Bone marrow (tissue), 2 donors: ENCODE data around the gene UTP3.
"Not testable (repeated sequence)": the region's sequence is repeated elsewhere in the genome, so short reads cannot be mapped to it uniquely, and the experiment has no call there.

Experiments used
- DNase-seq, 2 donors: peaks; one replicate each; lab custom pipeline; 2025; lab: John Stamatoyannopoulos, UW

Gene UTP3

DNA sequence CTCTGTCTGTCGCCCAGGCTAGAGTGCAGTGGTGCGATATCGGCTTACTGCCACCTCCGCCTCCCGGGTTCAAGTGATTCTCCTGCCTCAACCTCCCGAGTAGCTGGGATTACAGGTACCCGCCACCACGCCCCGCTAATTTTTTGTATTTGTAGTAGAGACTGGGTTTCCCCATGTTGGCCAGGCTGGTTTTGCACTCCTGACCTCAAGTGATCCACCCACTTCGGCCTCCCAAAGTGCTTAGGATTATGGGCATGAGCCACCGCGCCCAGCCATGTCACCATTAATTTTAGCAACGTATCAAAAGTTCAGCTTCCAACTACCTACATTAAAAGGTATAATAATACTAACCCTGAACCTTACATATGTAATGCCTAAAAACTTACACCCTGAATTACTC is 940 bp upstream of the UTP3 start:
- no peak for DNase-seq

GRCh38 chr4:70688795-70689231 is 481 bp downstream of the UTP3 start:
- no peak for DNase-seq

DNA sequence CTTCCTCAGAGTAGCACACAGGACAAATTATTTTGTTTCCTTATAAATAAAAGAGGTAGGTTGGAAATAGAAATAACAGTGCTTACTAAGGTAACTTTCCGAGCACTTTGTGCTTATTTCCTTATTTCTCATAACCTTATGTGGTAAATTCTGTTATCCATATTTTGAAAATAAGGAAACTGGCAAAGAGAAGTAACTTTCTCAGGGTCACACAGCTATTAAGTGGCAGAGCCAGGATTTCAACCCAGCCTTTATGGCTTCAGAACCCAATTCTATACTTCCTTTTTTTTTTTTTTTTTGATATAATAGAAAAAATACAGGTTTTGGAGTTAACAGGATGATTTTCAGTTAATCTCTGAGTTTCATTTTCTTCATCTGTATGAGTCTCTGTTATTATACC is 3.3 kb downstream of the UTP3 start:
- no peak for DNase-seq

- not testable (repeated sequence) for DNase-seq
Observed at GRCh38 chr4:70694633-70695032, 6.3 kb downstream of the UTP3 start.

- not testable (repeated sequence) for DNase-seq
Observed at GRCh38 chr4:70698435-70698834, 10.1 kb downstream of the UTP3 start.

DNA sequence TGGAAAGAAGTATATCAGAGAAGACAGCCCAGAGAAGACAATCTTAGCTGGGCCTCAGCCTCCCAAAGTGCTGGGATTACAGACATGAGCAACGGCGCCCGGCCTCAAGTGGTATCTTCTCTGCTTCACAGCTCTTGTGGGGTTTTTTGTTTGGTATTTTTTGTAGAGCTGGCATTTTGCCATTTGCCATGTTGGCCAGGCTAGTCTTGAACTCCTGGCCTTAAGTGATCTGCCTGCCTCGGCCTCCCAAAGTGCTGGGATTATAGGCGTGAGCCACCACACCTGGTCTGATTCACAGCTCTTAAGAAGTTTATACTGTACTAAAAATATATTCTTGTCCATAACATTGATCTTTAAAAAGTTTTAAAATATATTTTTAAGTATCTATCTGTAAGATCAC is 12.4 kb downstream of the UTP3 start:
- no peak for DNase-seq

GRCh38 chr4:70701271-70701670 is 12.9 kb downstream of the UTP3 start:
- no peak for DNase-seq

DNA sequence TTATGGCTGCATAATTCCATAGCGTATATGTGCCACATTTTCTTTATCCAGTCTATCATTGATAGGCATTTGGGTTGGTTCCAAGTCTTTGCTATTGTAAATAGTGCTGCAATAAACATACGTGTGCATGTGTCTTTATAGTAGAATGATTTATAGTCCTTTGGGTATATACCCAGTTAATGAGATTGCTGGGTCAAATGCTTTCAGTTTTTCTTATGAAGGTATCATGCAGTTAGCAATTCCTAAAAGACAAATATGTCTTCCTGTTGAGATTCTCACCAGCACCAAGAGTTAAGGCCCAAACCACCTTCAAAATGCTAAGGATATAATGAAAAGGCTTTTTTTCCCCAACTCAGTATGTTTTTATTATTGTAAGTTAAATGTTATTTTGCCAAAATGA is 14.3 kb downstream of the UTP3 start:
- not testable (repeated sequence) for DNase-seq

DNA sequence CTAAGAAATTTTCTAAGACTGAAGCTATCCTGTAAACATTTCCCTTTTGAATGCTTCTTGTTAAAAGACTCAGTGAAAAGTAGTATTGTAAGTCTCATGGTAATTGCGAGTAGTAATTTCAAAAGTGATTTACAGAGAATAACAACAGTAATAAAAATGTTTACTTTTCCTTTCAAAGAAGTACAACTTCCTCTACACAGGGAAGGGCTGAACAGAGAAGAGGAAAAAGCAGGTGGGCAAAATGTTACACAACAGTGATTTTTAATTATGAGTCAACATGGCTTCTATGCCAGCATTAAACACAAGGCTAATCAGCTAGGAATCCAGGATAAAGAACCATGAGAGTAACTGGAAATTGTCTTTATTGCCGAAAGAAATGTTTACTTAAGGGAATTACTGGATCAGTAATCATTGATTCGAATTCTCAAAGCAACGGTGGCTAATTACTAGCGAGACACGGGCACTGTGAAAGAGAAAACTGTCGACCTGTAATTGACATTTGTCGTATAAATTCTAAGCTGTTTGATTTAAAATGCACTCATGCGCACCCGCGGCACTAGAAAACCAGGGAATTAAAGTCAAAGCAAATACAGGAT is 15.4 kb downstream of the UTP3 start:
- DNase-seq, result no peak

DNA sequence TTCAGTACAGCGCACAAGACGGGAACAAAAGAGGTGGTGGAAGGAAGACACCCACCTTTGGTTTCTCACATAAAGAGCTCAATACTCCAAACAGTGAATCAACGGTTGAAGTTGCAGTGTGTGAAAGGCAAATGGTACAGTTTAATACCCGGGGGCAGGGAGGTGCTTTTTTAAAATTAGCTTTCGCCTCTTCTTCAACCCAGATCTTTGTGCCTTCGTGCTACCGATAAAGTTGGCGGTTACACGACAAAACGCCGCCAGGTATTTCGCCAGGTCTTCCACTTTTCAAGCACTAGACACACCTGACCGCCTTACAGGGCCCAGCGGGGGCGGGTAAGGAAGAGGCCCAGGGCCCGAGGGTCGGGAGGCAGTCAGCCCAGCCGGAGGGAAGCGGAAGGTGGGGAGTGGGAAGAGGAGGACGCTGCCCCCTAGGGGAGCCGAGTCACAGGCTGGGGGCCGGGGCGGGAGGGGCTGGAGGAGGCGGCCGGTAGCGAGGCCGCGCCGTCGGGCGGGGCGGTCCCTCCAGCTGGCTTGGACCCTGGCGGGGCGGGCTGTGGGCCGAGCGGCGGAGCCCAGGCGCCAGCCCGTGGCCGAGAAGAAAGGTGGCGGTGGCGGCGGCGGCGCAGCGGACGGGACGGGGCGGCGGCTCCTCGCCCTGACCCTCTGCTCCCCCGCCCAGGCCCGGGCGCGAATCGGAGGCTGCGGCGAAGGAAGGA is 16.0 kb downstream of the UTP3 start:
- DNase-seq, result peak; percentile 44 to 68

GRCh38 chr4:70704931-70705182 is 16.5 kb downstream of the UTP3 start:
- no peak for DNase-seq

DNA sequence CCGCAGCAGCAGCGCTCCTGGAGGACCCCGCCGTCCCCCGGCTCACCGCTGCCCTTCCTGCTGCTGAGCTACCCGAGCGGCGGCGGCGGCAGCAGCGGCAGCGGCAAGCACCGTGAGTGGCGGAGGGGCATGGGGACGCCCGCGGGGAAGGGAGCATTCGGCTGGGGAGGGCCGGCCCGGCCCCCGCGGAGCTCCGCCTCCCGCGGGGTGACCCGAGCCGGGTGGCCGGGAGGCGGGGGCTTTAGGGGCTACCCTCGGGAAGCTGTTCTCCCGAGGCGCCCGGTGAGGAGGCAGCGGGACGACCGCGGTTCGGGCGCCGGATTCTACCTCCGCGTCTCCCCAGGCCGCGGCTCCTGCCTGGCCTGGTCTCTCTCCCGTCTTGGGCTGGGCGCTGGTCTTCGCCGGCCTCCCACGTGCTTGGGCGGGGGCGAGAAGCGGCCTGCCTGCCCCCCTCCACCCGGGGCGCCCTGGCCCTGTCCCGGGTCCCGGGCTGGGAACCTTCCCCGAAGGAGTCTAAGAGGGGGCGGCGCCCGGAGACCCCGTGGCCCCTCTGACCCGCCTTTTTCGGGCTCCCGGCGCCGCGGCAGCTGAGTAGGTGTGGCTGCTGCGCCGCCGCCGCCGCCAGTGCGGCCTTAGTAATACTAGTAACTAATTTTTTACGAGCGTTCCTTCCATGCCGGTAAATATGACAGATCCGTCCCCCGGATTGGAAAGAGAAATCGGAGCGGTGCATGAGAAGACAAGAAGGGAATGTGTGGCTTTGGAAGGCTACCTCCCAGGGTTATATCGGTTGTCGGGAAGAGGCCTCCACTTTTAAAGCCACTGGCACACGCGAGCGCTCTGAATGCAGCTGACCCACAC is 17.1 kb downstream of the UTP3 start:
- DNase-seq, result peak in 1 of 2 donors; percentile 66

DNA sequence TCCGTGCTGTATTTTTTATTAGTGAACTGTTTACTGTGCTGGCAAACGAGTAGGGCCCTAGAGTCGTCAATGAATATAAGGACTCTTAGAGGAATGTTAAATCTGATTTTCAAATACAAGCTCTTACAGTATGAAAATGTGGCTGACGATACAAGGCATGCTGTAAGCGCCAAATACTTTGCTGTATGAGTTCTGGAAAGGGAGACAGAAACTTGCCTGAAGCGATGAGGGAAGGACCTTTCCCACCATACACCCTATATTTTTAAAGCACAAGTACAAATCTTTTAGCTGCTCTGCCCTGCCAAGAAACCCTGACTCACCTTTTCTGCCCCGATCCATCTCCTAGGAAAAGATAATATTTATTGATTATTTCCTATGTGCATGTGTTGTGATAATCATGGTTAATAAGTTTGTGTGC is 17.7 kb downstream of the UTP3 start:
- no peak for DNase-seq

- no peak for DNase-seq
Observed at GRCh38 chr4:70706516-70706915, 18.2 kb downstream of the UTP3 start.

- DNase-seq, result no peak
Observed at GRCh38 chr4:70709611-70710205, 21.4 kb downstream of the UTP3 start.

- no peak for DNase-seq
Observed at GRCh38 chr4:70711599-70711998, 23.3 kb downstream of the UTP3 start.

- DNase-seq, result no peak
Observed at GRCh38 chr4:70712150-70712549, 23.8 kb downstream of the UTP3 start.

DNA sequence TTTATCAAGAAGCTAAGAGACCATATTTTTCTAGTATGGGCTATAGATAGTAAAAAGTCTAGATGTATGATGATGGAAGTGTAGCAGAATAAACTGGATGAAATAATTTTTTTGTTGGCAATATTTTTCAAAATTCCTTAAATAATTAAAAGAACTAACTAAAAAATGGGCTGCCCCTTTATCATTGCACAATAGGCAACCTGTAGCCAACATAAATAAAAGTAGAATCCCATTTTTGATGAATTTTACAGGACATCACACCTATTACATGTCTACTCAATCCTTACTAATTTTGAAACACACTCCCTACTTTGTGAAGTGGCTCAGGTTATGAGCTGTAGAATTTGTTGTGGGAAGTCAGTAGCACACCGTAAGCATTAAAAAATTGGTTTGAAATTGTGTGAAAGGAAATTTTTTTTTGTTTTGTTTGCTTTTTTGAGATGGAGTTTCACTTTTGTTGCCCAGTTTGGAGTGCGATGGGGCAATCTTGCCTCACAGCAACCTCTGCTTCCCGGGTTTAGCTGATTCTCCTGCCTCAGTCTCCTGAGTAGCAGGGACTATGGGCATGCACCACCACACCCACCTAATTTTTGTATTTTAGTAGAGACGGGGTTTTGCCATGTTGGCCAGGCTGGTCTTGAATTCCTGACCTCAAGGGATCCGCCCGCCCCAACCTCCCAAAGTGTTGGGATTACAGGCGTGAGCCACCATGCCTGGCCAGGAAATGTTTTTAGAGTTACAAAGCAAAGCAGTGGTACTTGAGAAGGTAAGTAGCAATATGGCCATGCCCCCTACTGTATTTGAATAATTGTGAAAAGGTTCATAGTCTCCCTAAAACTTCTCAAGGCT is 24.5 kb downstream of the UTP3 start:
- DNase-seq, result no peak

DNA sequence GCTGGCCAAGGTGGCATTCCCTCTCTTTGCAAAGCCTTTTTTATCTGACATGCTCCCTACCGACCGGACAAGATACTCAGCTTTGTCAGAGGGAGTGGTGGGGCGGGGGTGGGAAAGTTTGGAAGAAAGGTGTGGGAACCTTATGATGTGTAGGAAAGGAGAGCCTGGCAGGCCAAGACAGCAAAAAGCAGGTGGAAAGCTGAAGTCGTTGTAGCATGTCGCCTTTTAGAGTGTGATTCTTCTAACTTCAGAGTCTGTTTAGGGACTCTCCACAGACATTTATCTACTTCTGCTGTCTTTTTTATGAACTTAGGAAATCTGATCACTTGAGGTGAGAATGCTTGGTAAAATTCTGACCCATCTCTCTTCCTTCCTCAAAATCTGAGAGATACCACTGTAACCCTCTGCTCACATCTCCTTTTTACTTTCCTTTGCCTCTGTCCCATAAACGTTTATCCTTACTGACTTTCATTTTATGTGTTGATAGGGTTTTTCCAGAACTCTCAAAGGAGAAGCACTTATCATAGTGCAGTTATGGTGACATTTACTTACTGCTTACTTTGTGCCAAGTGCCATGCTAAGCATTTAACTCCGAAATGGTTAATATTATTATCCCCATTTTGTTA is 25.2 kb downstream of the UTP3 start:
- peak in 1 of 2 donors; percentile 62 for DNase-seq

GRCh38 chr4:70714079-70714887 is 26.0 kb downstream of the UTP3 start:
- DNase-seq, result no peak

GRCh38 chr4:70715097-70715496 is 26.8 kb downstream of the UTP3 start:
- no peak for DNase-seq
